NB4 (cell line): ENCODE measurements around the gene IMPG2.

Experiments used
- DNase-seq: peaks from one replicate; pipeline ENCODE4 v3.0.0; 2010; ENCODE audit warnings: low read depth
- H3K4me3 ChIP-seq: one replicate; pipeline ENCODE4 v1.5.1; 2011; ENCODE audit warnings: mild to moderate bottlenecking, low read depth, low read length, moderate library complexity
- MAX ChIP-seq: IDR thresholded peaks from 2 replicates; pipeline ENCODE4 v1.6.1; 2011; ENCODE audit warnings: low read depth, low read length
- MYC ChIP-seq: IDR thresholded peaks from 2 replicates; pipeline ENCODE4 v1.6.1; 2011; ENCODE audit warnings: low read depth, low read length
- POLR2A ChIP-seq: IDR thresholded peaks from 2 replicates; pipeline ENCODE4 v1.6.1; 2011; ENCODE audit warnings: mild to moderate bottlenecking; ENCODE audit not compliant: insufficient read length; ENCODE audit errors: extremely low read depth
- TF ChIP-seq, protein P1 (sequence below): IDR thresholded peaks from one replicate; pipeline ENCODE4 v1.5.1; 2012; ENCODE audit warnings: low read depth, low read length

The IMPG2 gene

DNA sequence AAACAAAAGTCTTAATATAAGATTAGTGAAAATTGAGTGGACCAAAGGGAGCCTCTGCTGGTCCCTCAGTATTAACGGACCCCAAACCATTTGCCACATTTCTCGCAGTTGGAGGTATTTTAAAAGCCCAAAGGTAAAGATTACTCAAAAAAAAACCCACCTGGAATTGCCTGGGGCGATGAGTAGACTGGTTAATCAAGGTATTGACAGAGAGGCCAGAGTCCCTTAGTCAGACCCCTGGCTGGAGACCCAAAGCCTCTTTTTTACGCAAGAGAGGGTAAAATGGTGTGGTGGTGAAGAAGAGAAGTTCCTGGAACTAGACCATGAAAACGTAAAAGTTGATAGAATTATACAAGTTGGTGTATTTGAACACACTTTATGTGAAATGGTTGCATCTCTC, 137.2 kb downstream of the IMPG2 start:
- DNase-seq = no peak
- H3K4me3 ChIP-seq = no peak overlapping the region
- TF ChIP-seq, protein P1, sequence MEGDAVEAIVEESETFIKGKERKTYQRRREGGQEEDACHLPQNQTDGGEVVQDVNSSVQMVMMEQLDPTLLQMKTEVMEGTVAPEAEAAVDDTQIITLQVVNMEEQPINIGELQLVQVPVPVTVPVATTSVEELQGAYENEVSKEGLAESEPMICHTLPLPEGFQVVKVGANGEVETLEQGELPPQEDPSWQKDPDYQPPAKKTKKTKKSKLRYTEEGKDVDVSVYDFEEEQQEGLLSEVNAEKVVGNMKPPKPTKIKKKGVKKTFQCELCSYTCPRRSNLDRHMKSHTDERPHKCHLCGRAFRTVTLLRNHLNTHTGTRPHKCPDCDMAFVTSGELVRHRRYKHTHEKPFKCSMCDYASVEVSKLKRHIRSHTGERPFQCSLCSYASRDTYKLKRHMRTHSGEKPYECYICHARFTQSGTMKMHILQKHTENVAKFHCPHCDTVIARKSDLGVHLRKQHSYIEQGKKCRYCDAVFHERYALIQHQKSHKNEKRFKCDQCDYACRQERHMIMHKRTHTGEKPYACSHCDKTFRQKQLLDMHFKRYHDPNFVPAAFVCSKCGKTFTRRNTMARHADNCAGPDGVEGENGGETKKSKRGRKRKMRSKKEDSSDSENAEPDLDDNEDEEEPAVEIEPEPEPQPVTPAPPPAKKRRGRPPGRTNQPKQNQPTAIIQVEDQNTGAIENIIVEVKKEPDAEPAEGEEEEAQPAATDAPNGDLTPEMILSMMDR = no peak
- no peak for TF ChIP-seq MYC

DNA sequence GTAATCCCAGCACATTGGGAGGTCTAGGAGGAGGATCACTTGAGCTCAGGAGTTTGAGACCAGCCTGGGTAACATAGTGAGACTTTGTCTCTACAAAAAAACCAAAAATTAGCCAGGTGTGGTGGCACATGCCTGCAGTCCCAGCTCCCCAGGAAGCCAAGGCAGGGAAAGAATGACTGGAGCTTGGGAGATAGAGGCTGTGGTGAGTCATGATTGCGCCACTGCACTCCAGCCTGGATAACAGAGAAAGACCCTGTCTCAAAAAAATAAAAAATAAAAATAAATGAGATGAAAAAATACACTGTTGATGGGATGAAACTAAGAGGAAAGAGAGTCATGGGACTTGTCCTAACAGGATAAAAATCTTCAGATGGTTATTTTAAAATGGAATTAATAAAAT, 137.6 kb downstream of the IMPG2 start:
- TF ChIP-seq POLR2A = no peak
- no peak for TF ChIP-seq MYC
- no peak for TF ChIP-seq MAX
- TF ChIP-seq, protein P1 = no peak
- no peak overlapping the region for H3K4me3 ChIP-seq
- no peak for DNase-seq

- DNase-seq = no peak
- no peak overlapping the region for H3K4me3 ChIP-seq
- no peak for TF ChIP-seq MAX
- no peak for TF ChIP-seq POLR2A
- TF ChIP-seq, protein P1 = no peak
- TF ChIP-seq MYC = no peak
These were observed 138.6 kb downstream of the IMPG2 start for GRCh38 chr3:101181801-101182200.

GRCh38 chr3:101179637-101180036, 140.7 kb downstream of the IMPG2 start:
- no peak for DNase-seq
- no peak overlapping the region for H3K4me3 ChIP-seq
- no peak for TF ChIP-seq MYC
- TF ChIP-seq MAX = no peak
- TF ChIP-seq, protein P1 = no peak

GRCh38 chr3:101177577-101177976, 142.8 kb downstream of the IMPG2 start:
- no peak overlapping the region for H3K4me3 ChIP-seq
- DNase-seq = no peak
- TF ChIP-seq, protein P1 = no peak
- TF ChIP-seq POLR2A (no peak), MYC (no peak), MAX (no peak)
